HepG2 (cell line): ENCODE measurements around the gene KRTAP10-9. TPM values are rescaled to one million over a fixed set of nuclear protein-coding genes. Genes with fewer than 3 reads are reported as not detected.

Source experiments
- ATAC-seq: fragments of 200-7000 bp; cut with Tn5 transposase; 3 replicates; pipeline ENCODE4 v1.9.1; 2020; ENCODE audit warnings: mild to moderate bottlenecking, moderate library complexity
- BruUV-seq: library from RNA; stranded (reverse); fragments of 400-500 nt; replicated peaks from 2 replicates; lab custom pipeline; 2021; lab: Mats Ljungman, UMichigan
- CTCF ChIA-PET: fragments of 300-600 bp; formaldehyde crosslinking; extraction: SDS; loops from one replicate; lab custom pipeline; 2021; ENCODE audit warnings: low total read pairs, inconsistent platforms, low intra/inter-chr PET ratio; lab: Yijun Ruan, JAX
- POLR2A ChIA-PET: fragments of 350-600 bp; sonication (Branson Sonifier 250); formaldehyde crosslinking; loops from one replicate; lab custom pipeline; 2020; ENCODE audit warnings: antibody characterized with exemption, inconsistent platforms; lab: Yijun Ruan, JAX
- DNase-seq: peaks from one replicate; pipeline ENCODE4 v3.0.0-alpha.2; 2015; ENCODE audit warnings: low spot score
- FAIRE-seq: peaks from 3 replicates; lab custom pipeline; 2011; peaks lifted over from hg19 to GRCh38; lab: Jason Lieb, UNC
- H2AFZ ChIP-seq: one replicate; pipeline ENCODE4 v1.6.1; 2011; ENCODE audit warnings: low read length, inconsistent platforms
- H3K27ac ChIP-seq: fragments of 300-600 bp; 3 replicates; pipeline ENCODE4 v1.8.0; 2011; ENCODE audit warnings: mixed run types, mild to moderate bottlenecking, mixed read lengths, low read length, inconsistent platforms; ENCODE audit not compliant: insufficient read depth; ENCODE audit errors: extremely low read length
- H3K27me3 ChIP-seq, 2 experiments: fragments of 200-600 bp in 1 of 2; 2 replicates in 1 of 2; 3 replicates in 1 of 2; pipeline versions ENCODE4 v1.6.0 to v1.8.0; 2011; ENCODE audit warnings: low read length in 2 of 2, mild to moderate bottlenecking in 2 of 2, moderate library complexity in 2 of 2, inconsistent platforms in 1 of 2; ENCODE audit not compliant: insufficient read depth in 2 of 2, control insufficient read depth in 1 of 2
- H3K36me3 ChIP-seq, 2 experiments: fragments of 200-600 bp in 1 of 2; replicated peaks in 1 of 2; 2 replicates in 1 of 2; 3 replicates in 1 of 2; pipeline versions ENCODE4 v1.5.1 to v1.8.0; 2011; ENCODE audit warnings: low read length in 2 of 2, inconsistent platforms in 1 of 2; ENCODE audit not compliant: insufficient read depth in 2 of 2, control insufficient read depth in 1 of 2
- H3K4me1 ChIP-seq: 2 replicates; pipeline ENCODE4 v1.5.1; 2012; ENCODE audit warnings: low read length, inconsistent platforms; ENCODE audit not compliant: insufficient read depth
- H3K4me2 ChIP-seq: 2 replicates; pipeline ENCODE4 v1.6.0; 2011; ENCODE audit warnings: low read depth, low read length, inconsistent platforms
- H3K4me3 ChIP-seq, 3 experiments: fragments of 200-600 bp in 1 of 3; sonication (generic), shearing (Covaris generic) in 1 of 3; replicated peaks in 1 of 3; 2 replicates each; pipeline ENCODE4 v1.5.1; 2011 to 2016; ENCODE audit warnings: low read length in 3 of 3, inconsistent platforms in 2 of 3, low read depth in 2 of 3, mild to moderate bottlenecking in 2 of 3, control low read depth in 1 of 3, mixed read lengths in 1 of 3; ENCODE audit not compliant: insufficient read depth in 1 of 3
- H3K79me2 ChIP-seq: one replicate; pipeline ENCODE4 v1.6.1; 2011; ENCODE audit warnings: low read length, inconsistent platforms; ENCODE audit not compliant: insufficient read depth
- H3K9ac ChIP-seq: 2 replicates; pipeline ENCODE4 v1.6.0; 2011; ENCODE audit warnings: mild to moderate bottlenecking, low read depth, low read length, inconsistent platforms; ENCODE audit not compliant: insufficient read depth
- H3K9me3 ChIP-seq: 2 replicates; pipeline ENCODE4 v1.5.1; 2012; ENCODE audit warnings: mild to moderate bottlenecking, low read length
- H4K20me1 ChIP-seq: 2 replicates; pipeline ENCODE4 v1.6.0; 2011; ENCODE audit warnings: inconsistent platforms, mild to moderate bottlenecking, low read length, moderate library complexity; ENCODE audit not compliant: insufficient read depth
- FOXP1 ChIP-seq, 2 experiments: fragments of 450-650 bp in 1 of 2; IDR thresholded peaks; 2 replicates each; pipeline ENCODE4 v1.6.1; 2017 to 2018; ENCODE audit warnings: antibody characterized with exemption in 1 of 2
- NR2F2 ChIP-seq: IDR thresholded peaks from 2 replicates; pipeline ENCODE4 v1.6.1; 2012; ENCODE audit warnings: low read depth, inconsistent platforms, borderline replicate concordance
- SP1 ChIP-seq, 2 experiments: fragments of 450-650 bp in 1 of 2; sonication (generic) in 1 of 2; formaldehyde crosslinking in 1 of 2; IDR thresholded peaks; 2 replicates each; pipeline versions ENCODE4 v1.4.0 to v1.6.1; 2016 to 2020; ENCODE audit warnings: missing genetic modification reagents in 1 of 2
- XRCC5 ChIP-seq: fragments of 200-400 bp; formaldehyde crosslinking; optimal IDR thresholded peaks from 2 replicates; pipeline ENCODE3; 2017; ENCODE audit warnings: mild to moderate bottlenecking, low read length
- WGBS: methylation state at CpG from one replicate; pipeline ENCODE4 v1.1.6; 2017; ENCODE audit warnings: low lambda C conversion rate; 5-methylcytosine and 5-hydroxymethylcytosine counted together
- in situ Hi-C: cut with HindIII; loops from 2 replicates; pipeline ENCODE4 v1.10.0; 2017; ENCODE audit warnings: low pct_unique_long_range_greater_than_20kb; ENCODE audit not compliant: extremely low pct_ligation_motif_present
- intact Hi-C: fragments of 100-400 bp; cut with micrococcal nuclease; formaldehyde crosslinking; loops from one replicate; pipeline ENCODE4 v1.10.0; 2022; ENCODE audit not compliant: unreplicated experiment
- polyA plus RNA-seq, 8 experiments: library from polyadenylated mRNA; depleted of rRNA in 3 of 8; stranded (reverse) in 7 of 8; unstranded in 1 of 8; fragments of >200 nt; fragmentation: Illumina TruSeq in 4 of 8; extraction: Trizol in 4 of 8; gene quantifications; 2 replicates each; pipeline versions ENCODE4 v1.2.1 to v1.2.3, GENCODE V29; 2011 to 2016; ENCODE audit warnings: low read depth in 4 of 8, missing spikeins in 1 of 8, mixed read lengths in 1 of 8; ENCODE audit not compliant: insufficient read depth in 1 of 8
- total RNA-seq, 5 experiments: library from RNA; depleted of rRNA; stranded (reverse); fragments of >200 nt; fragmentation: Illumina TruSeq; extraction: Trizol; gene quantifications; 2 replicates each; pipeline ENCODE4 v1.2.3, GENCODE V29; 2016; ENCODE audit warnings: low read depth in 1 of 5
- TF ChIP-seq, protein P1 (sequence below): sonication (generic); formaldehyde crosslinking; IDR thresholded peaks from 2 replicates; pipeline ENCODE4 v1.8.1; 2022; ENCODE audit warnings: low read depth, mild to moderate bottlenecking, missing genetic modification reagents
- TF ChIP-seq, protein P2 (sequence below): IDR thresholded peaks from 2 replicates; pipeline ENCODE4 v1.4.0; 2020; ENCODE audit warnings: mild to moderate bottlenecking, missing genetic modification reagents
- TF ChIP-seq, protein P3 (sequence below): sonication (generic); formaldehyde crosslinking; IDR thresholded peaks from 2 replicates; pipeline ENCODE4 v1.4.0; 2020; ENCODE audit warnings: mild to moderate bottlenecking, missing genetic modification reagents
- TF ChIP-seq, protein P4 (sequence below): IDR thresholded peaks from 2 replicates; pipeline ENCODE4 v1.6.1; 2012; ENCODE audit warnings: inconsistent platforms
- TF ChIP-seq, protein P5 (sequence below): sonication (generic); formaldehyde crosslinking; IDR thresholded peaks from 2 replicates; pipeline ENCODE4 v1.4.0; 2020; ENCODE audit warnings: missing genetic modification reagents
- TF ChIP-seq, protein P6 (sequence below): sonication (generic); formaldehyde crosslinking; IDR thresholded peaks from 2 replicates; pipeline ENCODE4 v1.9.0; 2021; ENCODE audit warnings: missing genetic modification reagents, borderline replicate concordance
- TF ChIP-seq, protein P7 (sequence below): sonication (generic); formaldehyde crosslinking; IDR thresholded peaks from 2 replicates; pipeline ENCODE4 v1.8.1; 2023; ENCODE audit warnings: mild to moderate bottlenecking, moderate library complexity, missing genetic modification reagents

The KRTAP10-9 gene
- total and polyA plus RNA-seq, 2 of the 13 experiments (the other 11 are each of a cell fraction or from before 2014, with no cell fraction given) = not detected

DNA sequence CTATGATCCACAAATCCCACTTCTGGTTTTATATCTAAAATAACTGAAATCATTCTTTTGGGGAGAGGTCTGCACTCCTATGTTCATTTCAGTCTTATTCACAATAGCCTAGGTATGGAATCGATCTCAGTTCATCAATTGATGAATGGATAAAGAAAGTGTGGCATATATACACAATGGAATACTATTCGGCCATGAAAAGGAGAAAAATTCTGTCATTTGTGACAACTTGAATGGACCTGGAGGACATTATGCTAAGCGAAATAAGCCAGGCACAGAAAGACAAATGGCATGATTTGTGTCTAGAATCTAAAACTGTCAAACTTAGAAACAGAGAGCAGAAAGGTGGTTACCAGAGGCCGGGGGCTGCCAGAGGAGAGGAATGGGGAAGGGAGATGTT, 20.4 kb upstream of the KRTAP10-9 start:
- no peaks in the 10 kb centered on the region for H4K20me1 ChIP-seq
- DNase-seq = no peak
- no peak overlapping the region for H3K27ac ChIP-seq
- H3K4me2 ChIP-seq = no peak overlapping the region
- WGBS = 38% methylated on average over 4 of the region's 4 CpGs
- no peaks in the 10 kb centered on the region for H3K79me2 ChIP-seq
- no peak overlapping the region for H3K9ac ChIP-seq
- no peak for FAIRE-seq
- no peak for ATAC-seq
- peaks cover 22% of the 10 kb centered on the region; the same call in 1 of the 2 replicates for H3K9me3 ChIP-seq
- in situ Hi-C loops = no loop called here
- ChIA-PET POLR2A (no interaction called here), CTCF (no interaction called here)
- intact Hi-C loops = no loop called here
- BruUV-seq = no TSS peak
- 0 out of 5 replicates have a peak, but pooled peaks cover 0 to 1% of the 10 kb centered on the region in 2 experiments for H3K27me3 ChIP-seq
- H3K4me1 ChIP-seq = no peaks in the 10 kb centered on the region
- no peaks in the 10 kb centered on the region for H3K36me3 ChIP-seq
- H2AFZ ChIP-seq = no peak overlapping the region
- H3K4me3 ChIP-seq = no peak overlapping the region
- TF ChIP-seq, protein P1, sequence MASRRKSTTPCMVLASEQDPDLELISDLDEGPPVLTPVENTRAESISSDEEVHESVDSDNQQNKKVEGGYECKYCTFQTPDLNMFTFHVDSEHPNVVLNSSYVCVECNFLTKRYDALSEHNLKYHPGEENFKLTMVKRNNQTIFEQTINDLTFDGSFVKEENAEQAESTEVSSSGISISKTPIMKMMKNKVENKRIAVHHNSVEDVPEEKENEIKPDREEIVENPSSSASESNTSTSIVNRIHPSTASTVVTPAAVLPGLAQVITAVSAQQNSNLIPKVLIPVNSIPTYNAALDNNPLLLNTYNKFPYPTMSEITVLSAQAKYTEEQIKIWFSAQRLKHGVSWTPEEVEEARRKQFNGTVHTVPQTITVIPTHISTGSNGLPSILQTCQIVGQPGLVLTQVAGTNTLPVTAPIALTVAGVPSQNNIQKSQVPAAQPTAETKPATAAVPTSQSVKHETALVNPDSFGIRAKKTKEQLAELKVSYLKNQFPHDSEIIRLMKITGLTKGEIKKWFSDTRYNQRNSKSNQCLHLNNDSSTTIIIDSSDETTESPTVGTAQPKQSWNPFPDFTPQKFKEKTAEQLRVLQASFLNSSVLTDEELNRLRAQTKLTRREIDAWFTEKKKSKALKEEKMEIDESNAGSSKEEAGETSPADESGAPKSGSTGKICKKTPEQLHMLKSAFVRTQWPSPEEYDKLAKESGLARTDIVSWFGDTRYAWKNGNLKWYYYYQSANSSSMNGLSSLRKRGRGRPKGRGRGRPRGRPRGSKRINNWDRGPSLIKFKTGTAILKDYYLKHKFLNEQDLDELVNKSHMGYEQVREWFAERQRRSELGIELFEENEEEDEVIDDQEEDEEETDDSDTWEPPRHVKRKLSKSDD (CRISPR knock-in tag) = no peak
- TF ChIP-seq, protein P2, sequence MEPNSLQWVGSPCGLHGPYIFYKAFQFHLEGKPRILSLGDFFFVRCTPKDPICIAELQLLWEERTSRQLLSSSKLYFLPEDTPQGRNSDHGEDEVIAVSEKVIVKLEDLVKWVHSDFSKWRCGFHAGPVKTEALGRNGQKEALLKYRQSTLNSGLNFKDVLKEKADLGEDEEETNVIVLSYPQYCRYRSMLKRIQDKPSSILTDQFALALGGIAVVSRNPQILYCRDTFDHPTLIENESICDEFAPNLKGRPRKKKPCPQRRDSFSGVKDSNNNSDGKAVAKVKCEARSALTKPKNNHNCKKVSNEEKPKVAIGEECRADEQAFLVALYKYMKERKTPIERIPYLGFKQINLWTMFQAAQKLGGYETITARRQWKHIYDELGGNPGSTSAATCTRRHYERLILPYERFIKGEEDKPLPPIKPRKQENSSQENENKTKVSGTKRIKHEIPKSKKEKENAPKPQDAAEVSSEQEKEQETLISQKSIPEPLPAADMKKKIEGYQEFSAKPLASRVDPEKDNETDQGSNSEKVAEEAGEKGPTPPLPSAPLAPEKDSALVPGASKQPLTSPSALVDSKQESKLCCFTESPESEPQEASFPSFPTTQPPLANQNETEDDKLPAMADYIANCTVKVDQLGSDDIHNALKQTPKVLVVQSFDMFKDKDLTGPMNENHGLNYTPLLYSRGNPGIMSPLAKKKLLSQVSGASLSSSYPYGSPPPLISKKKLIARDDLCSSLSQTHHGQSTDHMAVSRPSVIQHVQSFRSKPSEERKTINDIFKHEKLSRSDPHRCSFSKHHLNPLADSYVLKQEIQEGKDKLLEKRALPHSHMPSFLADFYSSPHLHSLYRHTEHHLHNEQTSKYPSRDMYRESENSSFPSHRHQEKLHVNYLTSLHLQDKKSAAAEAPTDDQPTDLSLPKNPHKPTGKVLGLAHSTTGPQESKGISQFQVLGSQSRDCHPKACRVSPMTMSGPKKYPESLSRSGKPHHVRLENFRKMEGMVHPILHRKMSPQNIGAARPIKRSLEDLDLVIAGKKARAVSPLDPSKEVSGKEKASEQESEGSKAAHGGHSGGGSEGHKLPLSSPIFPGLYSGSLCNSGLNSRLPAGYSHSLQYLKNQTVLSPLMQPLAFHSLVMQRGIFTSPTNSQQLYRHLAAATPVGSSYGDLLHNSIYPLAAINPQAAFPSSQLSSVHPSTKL = no peak
- no peak for TF ChIP-seq SP1 (IDR thresholded peaks at IDR 0.05)
- no peak for TF ChIP-seq SP1 (CRISPR knock-in tag; IDR thresholded peaks at IDR 0.05)
- TF ChIP-seq, protein P3, sequence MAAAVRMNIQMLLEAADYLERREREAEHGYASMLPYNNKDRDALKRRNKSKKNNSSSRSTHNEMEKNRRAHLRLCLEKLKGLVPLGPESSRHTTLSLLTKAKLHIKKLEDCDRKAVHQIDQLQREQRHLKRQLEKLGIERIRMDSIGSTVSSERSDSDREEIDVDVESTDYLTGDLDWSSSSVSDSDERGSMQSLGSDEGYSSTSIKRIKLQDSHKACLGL = no peak
- TF ChIP-seq, protein P4, sequence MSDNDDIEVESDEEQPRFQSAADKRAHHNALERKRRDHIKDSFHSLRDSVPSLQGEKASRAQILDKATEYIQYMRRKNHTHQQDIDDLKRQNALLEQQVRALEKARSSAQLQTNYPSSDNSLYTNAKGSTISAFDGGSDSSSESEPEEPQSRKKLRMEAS = no peak
- no peak for TF ChIP-seq FOXP1 (IDR thresholded peaks at IDR 0.05)
- no peak for TF ChIP-seq FOXP1 (CRISPR knock-in tag; IDR thresholded peaks at IDR 0.05)
- TF ChIP-seq, protein P5, sequence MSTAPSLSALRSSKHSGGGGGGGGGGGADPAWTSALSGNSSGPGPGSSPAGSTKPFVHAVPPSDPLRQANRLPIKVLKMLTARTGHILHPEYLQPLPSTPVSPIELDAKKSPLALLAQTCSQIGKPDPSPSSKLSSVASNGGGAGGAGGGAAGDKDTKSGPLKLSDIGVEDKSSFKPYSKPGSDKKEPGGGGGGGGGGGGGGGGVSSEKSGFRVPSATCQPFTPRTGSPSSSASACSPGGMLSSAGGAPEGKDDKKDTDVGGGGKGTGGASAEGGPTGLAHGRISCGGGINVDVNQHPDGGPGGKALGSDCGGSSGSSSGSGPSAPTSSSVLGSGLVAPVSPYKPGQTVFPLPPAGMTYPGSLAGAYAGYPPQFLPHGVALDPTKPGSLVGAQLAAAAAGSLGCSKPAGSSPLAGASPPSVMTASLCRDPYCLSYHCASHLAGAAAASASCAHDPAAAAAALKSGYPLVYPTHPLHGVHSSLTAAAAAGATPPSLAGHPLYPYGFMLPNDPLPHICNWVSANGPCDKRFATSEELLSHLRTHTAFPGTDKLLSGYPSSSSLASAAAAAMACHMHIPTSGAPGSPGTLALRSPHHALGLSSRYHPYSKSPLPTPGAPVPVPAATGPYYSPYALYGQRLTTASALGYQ (CRISPR knock-in tag) = no peak
- no peak for TF ChIP-seq XRCC5
- no peak for TF ChIP-seq NR2F2
- TF ChIP-seq, protein P6, sequence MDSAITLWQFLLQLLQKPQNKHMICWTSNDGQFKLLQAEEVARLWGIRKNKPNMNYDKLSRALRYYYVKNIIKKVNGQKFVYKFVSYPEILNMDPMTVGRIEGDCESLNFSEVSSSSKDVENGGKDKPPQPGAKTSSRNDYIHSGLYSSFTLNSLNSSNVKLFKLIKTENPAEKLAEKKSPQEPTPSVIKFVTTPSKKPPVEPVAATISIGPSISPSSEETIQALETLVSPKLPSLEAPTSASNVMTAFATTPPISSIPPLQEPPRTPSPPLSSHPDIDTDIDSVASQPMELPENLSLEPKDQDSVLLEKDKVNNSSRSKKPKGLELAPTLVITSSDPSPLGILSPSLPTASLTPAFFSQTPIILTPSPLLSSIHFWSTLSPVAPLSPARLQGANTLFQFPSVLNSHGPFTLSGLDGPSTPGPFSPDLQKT (CRISPR knock-in tag) = no peak
- TF ChIP-seq, protein P7, sequence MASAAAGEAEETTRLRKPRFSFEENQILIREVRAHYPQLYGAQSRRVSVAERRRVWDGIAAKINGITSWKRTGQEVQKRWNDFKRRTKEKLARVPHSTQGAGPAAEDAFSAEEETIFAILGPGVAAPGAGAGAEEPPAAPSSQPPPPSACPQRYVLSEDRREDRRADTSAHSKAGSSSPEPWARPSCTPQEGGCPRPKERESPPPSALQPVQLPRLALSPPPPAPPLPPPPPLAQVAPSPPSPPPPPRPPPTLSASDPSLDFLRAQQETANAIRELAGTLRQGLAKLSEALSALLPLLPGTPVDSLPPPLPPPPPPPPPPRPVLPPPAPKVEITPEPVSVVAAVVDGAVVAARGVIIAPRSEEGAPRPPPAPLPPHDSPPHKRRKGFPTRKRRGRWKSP (CRISPR knock-in tag) = no peak
